GM19463 (cell line): ENCODE results near the gene MXRA8.
"Not testable (repeated sequence)": the region's sequence is repeated elsewhere in the genome, so short reads cannot be mapped to it uniquely, and the experiment has no call there.

Experiments
- ATAC-seq: cut with Tn5 transposase; IDR thresholded peaks from one replicate; pipeline ENCODE4 v1.9.1; 2021; ENCODE audit warnings: mild to moderate bottlenecking, moderate library complexity; ENCODE audit not compliant: unreplicated experiment

Gene MXRA8

GRCh38 chr1:1324084-1324523 is 34.3 kb downstream of the MXRA8 start:
- no peak for ATAC-seq

- no peak for ATAC-seq
Measured at GRCh38 chr1:1322952-1323351, 35.4 kb downstream of the MXRA8 start.

GRCh38 chr1:1322418-1322817 is 35.9 kb downstream of the MXRA8 start:
- ATAC-seq: no peak

GRCh38 chr1:1321477-1321876 is 36.9 kb downstream of the MXRA8 start:
- ATAC-seq: no peak

- ATAC-seq: no peak
Measured at GRCh38 chr1:1320666-1321448, 37.5 kb downstream of the MXRA8 start.

- no peak for ATAC-seq
Measured at GRCh38 chr1:1319646-1319941, 38.8 kb downstream of the MXRA8 start.

- no peak for ATAC-seq
Measured at GRCh38 chr1:1318777-1319645, 39.3 kb downstream of the MXRA8 start.

GRCh38 chr1:1318131-1318652 is 40.2 kb downstream of the MXRA8 start:
- ATAC-seq: no peak

- ATAC-seq: no peak
Measured at GRCh38 chr1:1317420-1317819, 40.9 kb downstream of the MXRA8 start.

- ATAC-seq: not testable (repeated sequence)
Measured at GRCh38 chr1:1316199-1316598, 42.2 kb downstream of the MXRA8 start.

GRCh38 chr1:1315435-1315954 is 42.9 kb downstream of the MXRA8 start:
- no peak for ATAC-seq

GRCh38 chr1:1314678-1315335 is 43.5 kb downstream of the MXRA8 start:
- no peak for ATAC-seq

- no peak for ATAC-seq
Measured at GRCh38 chr1:1314237-1314586, 44.1 kb downstream of the MXRA8 start.

- no peak for ATAC-seq
Measured at GRCh38 chr1:1313500-1314236, 44.7 kb downstream of the MXRA8 start.

- ATAC-seq: no peak
Measured at GRCh38 chr1:1312450-1313314, 45.7 kb downstream of the MXRA8 start.

- no peak for ATAC-seq
Measured at GRCh38 chr1:1311107-1312104, 46.9 kb downstream of the MXRA8 start.

- ATAC-seq: no peak
Measured at GRCh38 chr1:1310476-1311053, 47.8 kb downstream of the MXRA8 start.

GRCh38 chr1:1310109-1310385 is 48.3 kb downstream of the MXRA8 start:
- no peak for ATAC-seq
